ENCODE measurements around the gene COX7C. TPM values are rescaled to one million over a fixed set of nuclear protein-coding genes. Genes with fewer than 3 reads are reported as not detected.

The COX7C gene
- total RNA-seq, 1 donor from 2014 or later = 236 TPM

DNA sequence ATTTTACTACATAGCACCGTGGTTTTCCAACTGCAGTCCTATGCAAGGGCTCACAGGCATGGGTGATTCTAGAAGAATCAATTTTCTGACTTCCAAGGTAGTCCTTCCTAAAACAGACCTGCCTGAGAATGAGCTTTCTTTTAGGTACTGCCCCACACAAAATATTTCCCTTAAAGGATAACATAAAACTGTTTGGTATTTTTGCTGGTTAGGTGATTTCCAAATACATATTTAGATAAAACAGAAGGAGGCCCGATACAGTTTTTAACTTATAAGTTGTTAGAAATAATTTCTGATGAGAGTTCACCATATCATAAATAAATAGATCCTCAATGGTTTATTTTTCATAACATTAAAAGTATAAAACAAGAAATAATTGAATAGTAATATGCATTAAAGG is 46.4 kb downstream of the COX7C start:
- no peak for DNase-seq (ENCODE audit: low spot score)

DNA sequence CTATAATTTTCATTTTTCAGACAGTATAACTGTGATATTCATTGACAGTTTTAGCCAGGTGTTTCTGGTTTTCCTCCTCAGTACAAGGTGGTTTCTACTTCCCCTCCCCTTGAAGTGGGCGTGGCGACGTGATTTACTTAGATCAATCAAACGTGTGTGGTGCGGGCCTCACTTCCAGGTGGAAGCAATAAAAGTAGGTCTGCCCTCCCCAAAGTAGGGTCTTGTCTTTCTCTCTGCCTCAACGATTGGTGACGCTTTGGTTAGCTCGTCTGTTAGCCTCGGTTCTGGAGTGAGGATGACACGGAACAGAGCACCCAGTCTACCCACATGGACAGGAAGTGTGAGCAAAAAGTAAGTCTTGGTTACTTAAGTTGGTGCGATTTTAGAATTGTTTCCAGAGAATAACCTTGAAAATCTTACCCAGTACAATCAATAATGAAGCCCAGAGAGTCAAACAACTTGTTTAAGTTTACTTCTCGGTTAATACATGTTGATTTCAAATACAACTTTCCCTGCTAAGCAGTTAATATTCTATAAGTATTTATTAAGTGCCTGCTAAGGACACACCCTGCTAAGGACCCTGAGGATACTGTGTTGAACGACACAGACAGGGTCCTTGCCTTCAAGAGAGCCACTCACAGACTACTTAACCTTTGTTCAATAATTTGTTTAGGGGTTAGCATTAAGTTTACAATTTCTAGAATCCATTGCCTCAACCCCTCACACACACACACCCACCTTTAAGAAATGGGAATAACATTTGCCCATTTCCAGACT is 48.4 kb downstream of the COX7C start:
- DNase-seq (ENCODE audit: low spot score) = no peak

DNA sequence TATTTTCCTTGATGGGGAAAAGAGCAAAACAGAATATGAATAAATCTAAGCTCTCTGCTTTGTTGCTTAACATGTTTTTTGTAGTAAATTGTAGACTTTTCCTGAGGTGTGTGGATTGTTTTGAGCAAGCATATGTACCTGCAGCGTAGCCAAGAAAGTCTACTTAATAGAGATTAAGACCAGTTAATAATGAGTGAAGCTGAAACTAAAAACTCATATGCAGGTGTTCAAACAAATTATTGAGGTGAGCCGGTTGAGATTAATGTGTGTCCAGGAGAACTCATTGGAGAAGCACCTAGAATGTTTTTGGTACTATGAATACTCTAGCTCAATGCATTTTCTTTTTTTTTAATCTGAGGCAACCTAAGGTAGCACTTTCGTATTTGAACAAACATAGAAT is 49.2 kb downstream of the COX7C start:
- DNase-seq (ENCODE audit: low spot score) = no peak
